IPS DF 4.7 (cell line): ENCODE results near the gene CDH6.

Experiments
- DNase-seq: peaks from one replicate; pipeline ENCODE4 v3.0.0-alpha.2; 2013; ENCODE audit warnings: low spot score; ENCODE audit errors: extremely low read depth

Gene CDH6

DNA sequence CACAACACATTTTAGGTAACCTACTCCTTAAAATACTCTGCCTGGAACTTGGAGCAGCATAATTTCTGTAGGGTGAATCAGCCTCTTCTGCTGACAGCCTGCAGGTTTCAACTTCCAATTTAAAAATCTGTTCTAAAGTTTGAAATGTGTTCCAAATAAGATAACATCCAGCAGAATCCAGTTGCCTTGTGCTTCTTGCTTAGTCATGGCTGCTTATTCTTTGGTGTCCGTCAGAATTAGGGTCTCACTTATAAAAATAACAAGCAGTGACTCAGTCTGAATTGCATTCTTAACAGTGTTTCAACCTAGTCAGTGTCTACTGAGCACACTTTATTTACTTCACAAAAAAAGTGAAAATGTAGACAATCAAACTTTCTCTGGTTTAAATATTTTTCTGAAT is 3.7 kb downstream of the CDH6 start:
- no peak for DNase-seq

- DNase-seq, result no peak
Measured at GRCh38 chr5:31204958-31205357, 11.5 kb downstream of the CDH6 start.

DNA sequence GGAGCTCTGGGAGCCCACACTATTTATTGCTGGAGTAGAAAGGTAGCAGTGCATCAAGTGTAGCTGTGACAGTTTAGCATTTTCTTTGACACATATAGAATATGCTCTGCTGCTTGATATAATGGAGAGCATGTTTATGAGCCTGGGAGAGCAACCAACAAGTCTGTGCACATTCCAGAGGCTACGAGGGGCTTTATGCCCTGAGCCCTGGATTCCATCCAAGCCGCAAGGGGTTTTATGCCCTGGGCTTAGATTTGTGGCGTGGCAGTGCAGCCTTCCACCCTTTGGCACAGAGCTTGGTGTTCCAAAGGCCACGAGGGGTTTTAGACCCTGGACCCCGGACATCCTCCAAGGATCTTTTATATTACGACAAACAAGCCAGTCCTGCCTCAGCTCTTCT is 14.6 kb downstream of the CDH6 start:
- DNase-seq, result no peak

- no peak for DNase-seq
Measured at GRCh38 chr5:31209334-31209733, 15.8 kb downstream of the CDH6 start.

DNA sequence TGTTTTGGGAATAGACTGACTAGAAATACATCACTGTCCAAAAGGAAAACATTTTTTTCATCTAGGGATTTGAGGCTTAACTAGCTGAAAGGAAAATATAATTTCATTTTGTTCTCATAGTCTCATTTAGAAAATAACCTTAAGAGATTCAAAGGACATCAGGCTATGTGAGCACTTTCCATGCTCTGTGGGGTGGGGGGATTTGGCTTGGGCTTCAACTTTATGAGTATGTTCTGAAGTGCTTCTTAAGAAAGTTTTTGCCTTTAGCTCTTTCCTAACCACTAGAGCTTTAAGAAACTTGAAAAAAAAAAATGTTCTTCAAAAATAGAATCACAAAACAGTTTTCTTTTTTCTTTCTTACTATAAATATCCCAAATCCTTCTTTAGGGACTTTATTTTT is 17.6 kb downstream of the CDH6 start:
- no peak for DNase-seq

- DNase-seq, result no peak
Measured at GRCh38 chr5:31213257-31213656, 19.8 kb downstream of the CDH6 start.

GRCh38 chr5:31213705-31214121 is 20.2 kb downstream of the CDH6 start:
- DNase-seq, result no peak

DNA sequence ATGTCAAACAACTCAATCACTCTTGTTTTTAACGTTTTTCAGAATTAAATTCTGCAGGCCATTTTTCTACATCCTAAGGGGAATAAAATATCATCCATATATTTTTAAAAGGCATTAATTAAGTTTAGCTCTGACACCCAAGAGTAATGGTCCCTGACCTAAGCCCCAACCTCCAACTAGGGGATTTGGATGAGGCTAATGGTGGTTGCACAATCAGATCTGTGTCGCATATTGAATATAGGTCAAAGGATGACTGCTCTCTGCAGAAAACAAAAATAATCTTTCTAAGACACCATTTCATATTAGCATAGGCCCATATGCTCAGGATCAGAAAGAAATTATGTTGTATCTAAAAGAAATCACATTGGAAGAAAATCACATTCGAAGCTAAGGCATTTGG is 20.7 kb downstream of the CDH6 start:
- no peak for DNase-seq

- DNase-seq, result no peak
Measured at GRCh38 chr5:31215236-31215635, 21.8 kb downstream of the CDH6 start.

GRCh38 chr5:31217446-31217845 is 24.0 kb downstream of the CDH6 start:
- DNase-seq, result no peak

- DNase-seq, result no peak
Measured at GRCh38 chr5:31218978-31219377, 25.5 kb downstream of the CDH6 start.

DNA sequence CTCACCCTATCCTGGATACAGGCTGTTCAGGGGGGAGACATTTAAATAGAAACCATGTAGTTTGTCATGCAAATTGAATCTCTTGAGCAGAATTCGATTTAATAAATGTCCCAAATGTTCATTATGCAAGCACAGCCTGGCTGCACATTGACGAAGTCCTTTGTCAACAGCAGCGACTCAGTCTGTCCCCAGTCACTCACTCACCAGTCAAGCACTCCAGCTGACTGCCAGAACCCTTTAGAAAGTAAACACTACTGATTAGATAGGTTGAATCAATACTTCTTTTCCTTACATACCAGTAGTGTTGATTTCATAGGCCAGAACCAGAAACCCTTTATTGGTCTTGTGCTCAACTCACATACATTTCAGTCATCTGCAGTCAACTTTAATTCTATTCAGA is 27.5 kb downstream of the CDH6 start:
- no peak for DNase-seq

DNA sequence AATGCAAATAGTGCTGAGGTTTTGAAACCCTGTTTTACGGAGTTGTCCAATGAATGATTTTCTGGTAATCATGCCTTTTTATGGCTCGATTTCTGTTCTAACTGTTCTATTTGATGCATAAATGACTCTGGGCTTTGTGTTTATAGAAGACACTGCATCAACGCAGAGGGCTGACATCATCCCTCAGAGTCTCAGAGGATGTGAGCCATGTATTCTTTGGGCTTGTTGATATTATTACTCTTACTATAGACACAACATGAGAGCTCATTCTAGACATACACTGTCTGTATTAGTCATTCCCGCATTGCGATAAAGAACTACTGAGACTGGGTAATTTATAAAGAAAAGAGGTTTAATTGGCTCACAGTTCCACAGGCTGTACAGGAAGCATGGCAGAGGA is 31.6 kb downstream of the CDH6 start:
- no peak for DNase-seq

- DNase-seq, result no peak
Measured at GRCh38 chr5:31225613-31226012, 32.1 kb downstream of the CDH6 start.

- DNase-seq, result no peak
Measured at GRCh38 chr5:31226651-31227050, 33.2 kb downstream of the CDH6 start.

DNA sequence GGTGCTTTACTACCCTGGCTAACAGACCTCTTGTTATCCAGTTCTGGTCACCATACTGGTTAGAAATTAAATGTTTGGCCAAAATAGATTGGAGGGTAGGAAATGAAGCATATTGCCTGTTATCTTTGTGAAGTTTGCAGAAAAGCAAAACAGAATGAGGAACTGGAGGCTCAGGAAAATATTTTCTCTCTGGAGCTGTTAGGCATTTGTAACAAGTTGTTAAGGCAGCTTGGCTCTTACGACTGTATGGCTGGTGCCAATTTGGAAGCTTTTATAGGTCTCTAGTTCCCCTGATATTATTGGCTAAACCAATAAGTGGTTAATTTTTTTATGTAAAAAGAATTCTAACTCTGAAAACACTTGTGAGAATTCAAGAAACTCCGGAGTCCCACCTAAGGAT is 35.8 kb downstream of the CDH6 start:
- no peak for DNase-seq

DNA sequence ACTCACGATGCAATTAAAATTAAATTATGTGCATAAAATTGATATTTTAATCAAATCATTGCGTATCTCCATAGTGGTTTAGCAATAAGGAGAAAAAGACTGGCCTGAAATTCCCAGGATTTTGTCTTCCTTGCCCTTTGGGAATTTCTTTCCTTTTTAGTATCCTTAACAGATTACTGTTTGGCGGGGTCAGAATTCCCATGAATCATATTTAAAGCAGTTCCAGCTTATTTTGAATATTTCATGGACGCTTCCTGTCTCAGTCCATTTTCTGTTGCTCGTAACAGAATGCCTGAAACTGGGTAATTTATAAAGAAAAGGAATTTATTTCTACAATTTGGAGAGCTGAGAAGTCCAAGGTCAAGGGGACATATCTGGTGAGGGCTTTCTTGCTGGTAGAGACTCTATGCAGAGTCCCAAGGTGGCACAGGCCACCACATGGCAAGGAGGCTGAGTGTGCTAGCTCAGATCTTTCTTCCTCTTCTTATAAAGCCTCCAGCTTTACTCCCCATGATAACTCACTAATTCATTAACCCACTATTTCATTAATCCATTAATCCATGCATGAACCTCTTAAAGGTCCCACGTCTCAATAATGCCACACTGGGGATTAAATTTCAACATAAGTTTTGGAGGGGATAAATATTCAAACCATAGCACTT is 37.8 kb downstream of the CDH6 start:
- DNase-seq, result no peak

DNA sequence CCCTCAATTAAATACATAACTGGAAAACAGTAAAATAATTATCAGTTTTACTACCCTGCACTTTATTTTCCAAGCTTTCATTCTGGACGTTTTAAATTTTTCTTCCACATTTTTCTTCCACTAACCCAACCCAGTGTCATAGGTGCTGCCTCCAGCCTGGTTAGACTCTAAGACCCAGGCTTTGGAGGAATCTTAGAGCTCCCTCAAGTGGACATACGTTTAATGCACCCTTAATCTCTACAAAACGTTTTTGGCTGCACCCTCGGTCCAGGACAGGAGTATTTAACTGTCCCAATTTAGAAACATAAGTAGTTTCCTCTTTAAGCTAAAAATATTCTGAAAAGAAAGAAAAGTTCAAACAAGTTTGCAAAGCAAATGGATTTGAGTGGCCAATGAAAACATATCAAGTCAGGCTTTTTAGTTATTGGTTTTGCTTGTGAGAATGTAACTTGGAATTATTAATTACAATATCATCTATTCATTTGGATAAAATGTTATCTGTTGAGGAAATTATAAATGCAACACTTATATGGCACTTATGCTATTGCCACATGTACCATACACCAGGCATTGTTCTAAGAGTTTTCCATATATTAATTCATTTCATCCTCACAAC is 38.9 kb downstream of the CDH6 start:
- DNase-seq, result no peak

- DNase-seq, result no peak
Measured at GRCh38 chr5:31235381-31235780, 41.9 kb downstream of the CDH6 start.

DNA sequence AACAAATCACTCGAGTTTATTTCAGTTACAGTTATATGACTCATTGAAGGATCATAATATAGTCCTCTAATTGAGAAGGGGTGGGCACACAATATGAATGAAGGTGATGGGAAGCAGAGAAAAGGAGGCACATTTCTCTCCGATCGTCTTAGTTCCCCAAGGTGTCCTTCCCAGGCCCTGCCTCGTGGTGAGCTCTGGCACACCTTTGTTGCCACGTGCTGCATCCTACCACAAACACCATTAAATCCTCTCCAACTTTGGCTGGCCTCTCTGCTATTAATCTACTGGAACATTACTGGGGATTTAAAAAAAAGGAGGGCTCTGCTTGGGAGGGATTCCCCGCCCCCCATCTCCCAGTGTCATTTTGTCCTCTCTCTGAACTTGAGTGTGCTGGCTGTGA is 42.9 kb downstream of the CDH6 start:
- no peak for DNase-seq

DNA sequence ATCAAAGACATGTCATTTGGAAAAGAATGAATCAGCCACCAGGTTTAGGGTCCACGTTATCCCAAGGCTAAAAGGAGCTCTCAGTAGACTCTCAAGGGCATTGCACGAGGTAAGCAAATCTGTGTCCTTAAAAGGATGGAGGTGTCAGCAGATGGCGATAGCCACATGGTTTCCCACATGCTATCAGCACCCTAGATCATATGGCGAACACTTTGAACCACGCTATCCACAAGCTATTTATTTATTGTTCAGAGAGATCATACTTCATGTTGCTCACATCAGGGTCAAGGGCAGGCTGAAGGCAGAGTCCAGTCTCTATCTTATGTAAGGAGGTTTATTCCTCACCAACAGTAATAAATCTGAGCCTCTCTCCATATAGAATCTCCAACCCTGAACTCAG is 43.7 kb downstream of the CDH6 start:
- DNase-seq, result no peak

DNA sequence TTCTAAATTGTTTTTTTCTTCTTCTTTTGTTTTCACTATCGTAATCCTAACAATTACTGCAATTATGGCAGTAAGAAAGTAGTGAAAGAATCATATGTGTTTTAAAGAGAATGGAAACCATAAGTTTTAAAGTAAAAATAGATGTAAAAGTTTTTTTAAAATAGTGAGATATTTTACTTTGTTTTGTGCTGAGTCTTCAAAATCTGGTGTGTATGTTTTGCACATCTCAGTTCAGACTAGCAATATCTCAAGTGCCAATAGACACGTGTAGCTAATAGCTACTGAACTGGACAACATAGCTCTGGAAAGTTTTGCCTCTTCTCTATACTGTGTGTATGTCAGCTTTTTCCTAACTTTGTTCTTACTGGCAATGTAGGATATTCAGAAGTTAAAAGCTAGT is 45.0 kb downstream of the CDH6 start:
- DNase-seq, result no peak

DNA sequence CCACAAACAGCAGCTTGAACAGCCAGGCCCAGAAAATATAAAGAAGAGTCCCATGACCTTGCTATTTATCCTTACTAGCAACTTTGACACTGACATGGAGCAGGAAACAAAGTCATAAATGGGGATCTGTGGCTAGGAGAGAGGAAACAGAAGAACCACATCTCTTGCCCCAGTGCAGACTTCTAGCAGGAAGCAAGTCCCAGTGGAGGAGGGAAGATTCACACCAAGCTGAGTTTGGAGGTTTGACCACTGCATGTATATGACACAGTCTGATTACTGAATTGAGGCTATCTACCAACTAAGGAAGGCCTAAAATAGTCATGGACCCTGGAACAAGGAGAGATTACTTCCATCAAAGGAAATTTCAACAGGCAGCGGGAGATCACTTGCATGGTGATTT is 51.4 kb downstream of the CDH6 start:
- no peak for DNase-seq

- no peak for DNase-seq
Measured at GRCh38 chr5:31247381-31247780, 53.9 kb downstream of the CDH6 start.
